ENCODE data around the gene CLEC4G.

The CLEC4G gene

DNA sequence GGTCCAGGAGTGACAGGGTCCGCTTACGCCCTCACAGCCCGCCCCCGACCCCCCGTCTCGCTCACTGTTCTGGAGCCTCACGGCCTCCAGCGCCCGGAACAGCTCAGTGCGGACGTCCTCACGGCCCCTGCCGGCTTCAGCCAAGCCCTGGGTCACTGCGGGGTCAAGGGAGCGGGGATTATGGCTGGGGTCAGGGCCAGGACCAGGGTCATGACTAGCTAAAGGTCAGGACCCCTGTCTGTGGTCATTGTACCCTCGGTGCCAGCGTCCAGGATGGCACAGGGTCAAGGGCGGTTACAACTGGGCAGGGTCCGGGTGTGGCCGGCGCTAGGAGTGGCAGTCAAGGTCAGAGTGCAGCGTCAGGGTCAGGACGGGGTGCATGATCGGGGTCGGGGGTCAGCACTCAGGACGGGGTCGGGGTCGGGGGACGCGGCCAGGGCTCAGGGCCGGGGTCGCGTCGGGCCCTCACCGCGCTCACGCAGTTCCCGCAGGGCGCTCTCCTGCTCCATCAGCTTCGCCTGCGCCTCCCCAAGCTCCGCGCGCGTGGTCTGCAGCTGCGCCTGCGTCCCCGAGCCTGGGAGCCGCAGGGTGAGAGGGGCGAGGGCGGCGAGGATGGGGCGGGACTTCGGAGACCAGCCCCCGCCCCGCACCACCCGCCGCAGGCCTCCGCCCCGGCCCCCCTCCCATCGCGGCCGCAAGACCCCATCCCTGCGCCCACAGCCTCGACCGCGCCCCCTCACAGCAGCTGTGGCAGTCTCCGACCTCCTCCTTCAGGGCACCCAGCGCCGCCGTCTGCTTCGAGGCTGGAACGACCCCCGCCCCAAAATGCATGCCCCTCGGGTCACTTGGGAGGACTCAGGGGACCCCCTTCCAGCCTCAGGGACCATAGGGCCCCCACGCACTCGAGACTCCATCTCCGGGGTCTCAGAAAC, 1.4 kb downstream of the CLEC4G start:
- TF ChIP-seq, protein P1, sequence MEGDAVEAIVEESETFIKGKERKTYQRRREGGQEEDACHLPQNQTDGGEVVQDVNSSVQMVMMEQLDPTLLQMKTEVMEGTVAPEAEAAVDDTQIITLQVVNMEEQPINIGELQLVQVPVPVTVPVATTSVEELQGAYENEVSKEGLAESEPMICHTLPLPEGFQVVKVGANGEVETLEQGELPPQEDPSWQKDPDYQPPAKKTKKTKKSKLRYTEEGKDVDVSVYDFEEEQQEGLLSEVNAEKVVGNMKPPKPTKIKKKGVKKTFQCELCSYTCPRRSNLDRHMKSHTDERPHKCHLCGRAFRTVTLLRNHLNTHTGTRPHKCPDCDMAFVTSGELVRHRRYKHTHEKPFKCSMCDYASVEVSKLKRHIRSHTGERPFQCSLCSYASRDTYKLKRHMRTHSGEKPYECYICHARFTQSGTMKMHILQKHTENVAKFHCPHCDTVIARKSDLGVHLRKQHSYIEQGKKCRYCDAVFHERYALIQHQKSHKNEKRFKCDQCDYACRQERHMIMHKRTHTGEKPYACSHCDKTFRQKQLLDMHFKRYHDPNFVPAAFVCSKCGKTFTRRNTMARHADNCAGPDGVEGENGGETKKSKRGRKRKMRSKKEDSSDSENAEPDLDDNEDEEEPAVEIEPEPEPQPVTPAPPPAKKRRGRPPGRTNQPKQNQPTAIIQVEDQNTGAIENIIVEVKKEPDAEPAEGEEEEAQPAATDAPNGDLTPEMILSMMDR (IDR thresholded peaks at IDR 0.05; ENCODE audit: low read depth, low read length) = no peak
- no peaks in the 10 kb centered on the region for H3K9me3 ChIP-seq (ENCODE audit: severe bottlenecking)
- no peak overlapping the region for H3K4me3 ChIP-seq (ENCODE audit: low read depth, low read length)
- no peak overlapping the region for H3K27ac ChIP-seq
- H3K36me3 ChIP-seq = no peaks in the 10 kb centered on the region
- no peak for DNase-seq
- no peaks in the 10 kb centered on the region for H3K27me3 ChIP-seq (ENCODE audit: insufficient read depth, low read depth, severe bottlenecking)

DNA sequence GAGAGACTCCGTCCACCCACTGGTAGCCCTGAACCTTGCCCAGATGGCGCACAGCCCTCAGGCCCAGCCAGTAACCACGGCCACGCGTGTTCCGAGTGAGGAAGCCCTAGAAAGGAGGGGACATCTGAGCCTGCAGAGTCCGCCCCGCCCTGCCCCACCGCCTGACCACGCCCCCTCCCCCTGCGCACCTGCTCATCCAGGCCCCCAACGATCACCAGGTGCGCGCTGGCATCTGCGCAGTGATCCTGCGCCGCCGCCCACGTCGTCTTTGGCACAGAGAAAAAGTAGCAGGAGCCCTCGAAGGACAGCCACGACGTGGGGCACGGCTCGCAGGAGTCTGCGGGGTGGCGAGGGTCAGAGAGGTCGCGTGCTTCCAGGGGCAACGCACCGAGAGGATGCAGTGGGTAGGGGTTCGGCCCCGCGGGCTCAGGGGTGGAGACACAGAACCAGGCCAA, 2.1 kb downstream of the CLEC4G start:
- Histone ChIP-seq H3K27ac (no peak overlapping the region), H3K36me3 (no peaks in the 10 kb centered on the region), H3K4me3 (ENCODE audit: low read depth, low read length) (no peak overlapping the region), H3K9me3 (ENCODE audit: severe bottlenecking) (no peaks in the 10 kb centered on the region), H3K27me3 (ENCODE audit: insufficient read depth, low read depth, severe bottlenecking) (no peaks in the 10 kb centered on the region)
- DNase-seq = no peak
- TF ChIP-seq, protein P1 (IDR thresholded peaks at IDR 0.05; ENCODE audit: low read depth, low read length) = no peak

DNA sequence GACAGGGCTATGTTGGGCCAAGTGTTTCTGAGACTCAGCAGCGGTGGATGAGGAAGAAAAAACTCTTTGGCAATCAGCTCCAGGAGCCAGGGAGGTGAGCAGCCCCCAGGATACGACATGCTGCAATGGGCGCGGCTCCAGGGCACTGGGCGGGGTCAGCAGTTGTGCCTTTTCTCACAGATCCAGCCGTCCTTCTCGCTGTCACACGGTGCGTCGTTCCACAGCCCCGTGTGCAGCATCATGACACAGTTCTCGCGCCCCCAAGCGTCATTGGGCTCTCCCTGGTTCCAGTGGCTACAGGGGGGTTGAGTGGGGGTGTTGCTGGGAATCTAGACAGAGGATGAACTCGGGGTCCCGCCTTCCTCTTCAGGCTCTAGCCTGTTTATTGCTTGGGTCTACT, 2.7 kb downstream of the CLEC4G start:
- no peak for DNase-seq
- no peaks in the 10 kb centered on the region for H3K27me3 ChIP-seq (ENCODE audit: insufficient read depth, low read depth, severe bottlenecking)
- H3K4me3 ChIP-seq (ENCODE audit: low read depth, low read length) = no peak overlapping the region
- no peaks in the 10 kb centered on the region for H3K36me3 ChIP-seq
- TF ChIP-seq, protein P1 (IDR thresholded peaks at IDR 0.05; ENCODE audit: low read depth, low read length) = no peak
- no peaks in the 10 kb centered on the region for H3K9me3 ChIP-seq (ENCODE audit: severe bottlenecking)
- no peak overlapping the region for H3K27ac ChIP-seq

DNA sequence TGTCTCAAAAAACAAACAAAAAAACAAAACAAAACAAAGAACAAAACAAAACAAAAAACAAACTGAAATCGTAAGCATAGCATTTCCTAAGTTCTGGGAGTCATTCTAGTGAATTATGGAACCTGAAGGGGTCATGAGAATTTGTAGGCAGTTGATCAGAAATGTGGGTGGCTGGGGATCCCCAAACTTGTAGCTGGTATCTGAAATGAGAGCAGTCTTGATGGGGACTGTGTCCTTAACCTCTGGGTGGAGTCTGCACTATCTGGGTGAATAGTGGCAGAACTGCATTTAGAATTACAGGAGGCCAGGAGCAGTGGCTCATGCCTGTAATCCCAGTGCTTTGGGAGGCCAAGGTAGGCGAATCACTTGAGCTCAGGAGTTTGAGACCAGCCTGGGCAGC, 6.1 kb downstream of the CLEC4G start:
- H3K27me3 ChIP-seq (ENCODE audit: insufficient read depth, low read depth, severe bottlenecking) = no peaks in the 10 kb centered on the region
- TF ChIP-seq, protein P1 (IDR thresholded peaks at IDR 0.05; ENCODE audit: low read depth, low read length) = no peak

DNA sequence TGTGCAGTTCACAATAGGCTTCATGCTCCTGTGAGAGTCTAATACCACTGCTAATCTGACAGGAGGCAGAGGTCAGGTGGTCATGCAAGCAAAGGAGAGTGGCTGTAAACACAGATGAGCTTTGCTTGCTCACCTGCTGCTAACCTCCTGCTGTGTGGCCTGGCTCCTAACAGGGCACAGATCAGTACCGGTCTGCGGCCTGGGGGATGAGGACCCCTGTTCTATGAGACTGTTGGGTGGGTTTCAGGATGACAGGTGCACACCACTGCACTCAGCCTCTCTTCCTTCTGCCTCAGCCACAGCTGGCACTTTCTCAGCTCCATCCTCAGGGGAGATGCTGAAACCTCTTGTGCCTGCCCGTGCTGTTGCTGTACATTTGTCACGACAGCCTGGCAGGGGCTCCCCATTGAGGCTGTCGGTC, 9.7 kb downstream of the CLEC4G start:
- peak overlapping the region; percentile 73 for H3K27ac ChIP-seq
- H3K27me3 ChIP-seq (ENCODE audit: insufficient read depth, low read depth, severe bottlenecking) = no peaks in the 10 kb centered on the region
- no peaks in the 10 kb centered on the region for H3K36me3 ChIP-seq
- TF ChIP-seq, protein P1 (IDR thresholded peaks at IDR 0.05; ENCODE audit: low read depth, low read length) = no peak
- no peak overlapping the region for H3K4me3 ChIP-seq (ENCODE audit: low read depth, low read length)
- DNase-seq = peak; percentile 83
- H3K9me3 ChIP-seq (ENCODE audit: severe bottlenecking) = no peaks in the 10 kb centered on the region

More for the DNA sequence above, 6.1 kb downstream of the CLEC4G start:
- no peaks in the 10 kb centered on the region for H3K36me3 ChIP-seq
- no peak for DNase-seq
- no peak overlapping the region for H3K27ac ChIP-seq
- no peaks in the 10 kb centered on the region for H3K9me3 ChIP-seq (ENCODE audit: severe bottlenecking)
- H3K4me3 ChIP-seq (ENCODE audit: low read depth, low read length) = no peak overlapping the region

Data from WERI-Rb-1 (cell line).